Smooth muscle cell (in vitro differentiated cells): Measurements from ENCODE around the gene ADAMTS8. TPM values are rescaled to one million over a fixed set of nuclear protein-coding genes. Genes with fewer than 3 reads are reported as not detected.

Experiments used
- DNase-seq: peaks from one replicate; lab custom pipeline; 2025; ENCODE audit not compliant: unreplicated experiment; lab: John Stamatoyannopoulos, UW
- H2AFZ ChIP-seq: fragments of 200-600 bp; sonication (generic); 2 replicates; pipeline ENCODE4 v1.6.0; 2016; ENCODE audit warnings: antibody characterized with exemption, low read depth, mild to moderate bottlenecking
- H3F3A ChIP-seq: fragments of 200-600 bp; sonication (generic); 2 replicates; pipeline ENCODE4 v1.6.0; 2017; ENCODE audit warnings: antibody characterized with exemption, low read depth
- H3K27ac ChIP-seq: fragments of 200-600 bp; sonication (generic); 2 replicates; pipeline ENCODE4 v1.5.1; 2016; ENCODE audit warnings: low read depth, mild to moderate bottlenecking
- H3K27me3 ChIP-seq: fragments of 200-600 bp; sonication (generic); 2 replicates; pipeline ENCODE4 v1.6.1; 2016; ENCODE audit warnings: low read depth, mild to moderate bottlenecking
- H3K36me3 ChIP-seq: fragments of 200-600 bp; sonication (generic); 2 replicates; pipeline ENCODE4 v1.5.1; 2016; ENCODE audit warnings: low read depth
- H3K4me1 ChIP-seq: fragments of 200-600 bp; sonication (generic); 2 replicates; pipeline ENCODE4 v1.5.1; 2016; ENCODE audit warnings: low read depth
- H3K4me2 ChIP-seq: fragments of 200-600 bp; sonication (generic); 2 replicates; pipeline ENCODE4 v1.6.0; 2016; ENCODE audit warnings: mild to moderate bottlenecking
- H3K4me3 ChIP-seq: fragments of 200-600 bp; sonication (generic); 2 replicates; pipeline ENCODE4 v1.5.1; 2016; ENCODE audit warnings: mild to moderate bottlenecking
- H3K79me2 ChIP-seq: fragments of 200-600 bp; sonication (generic); 2 replicates; pipeline ENCODE4 v1.6.0; 2016; ENCODE audit warnings: low read depth, mild to moderate bottlenecking
- H3K9ac ChIP-seq: fragments of 200-600 bp; sonication (generic); 2 replicates; pipeline ENCODE4 v1.6.0; 2016; ENCODE audit warnings: low read depth
- H3K9me3 ChIP-seq: fragments of 200-600 bp; sonication (generic); replicated peaks from 2 replicates; pipeline ENCODE4 v1.5.1; 2016; ENCODE audit warnings: low read depth
- H4K20me1 ChIP-seq: fragments of 200-600 bp; sonication (generic); 2 replicates; pipeline ENCODE4 v1.6.0; 2016; ENCODE audit warnings: low read depth
- CTCF ChIP-seq: fragments of 200-600 bp; sonication (generic); IDR thresholded peaks from 2 replicates; pipeline ENCODE4 v1.5.1; 2017; ENCODE audit warnings: borderline replicate concordance, mild to moderate bottlenecking, antibody characterized with exemption; ENCODE audit not compliant: insufficient read depth, poor library complexity, severe bottlenecking
- WGBS: methylation state at CpG from one replicate; pipeline ENCODE4 v1.1.7; 2016; ENCODE audit warnings: low lambda C conversion rate; 5-methylcytosine and 5-hydroxymethylcytosine counted together
- polyA plus RNA-seq: library from polyadenylated mRNA; unstranded; fragments of >200 nt; fragmentation: Nextera tagmentation; extraction: Ambion mirVana; gene quantifications from 2 replicates; pipeline ENCODE4 v1.2.1, GENCODE V29; 2016
- total RNA-seq: library from RNA; depleted of rRNA; stranded (reverse); fragments of >200 nt; gene quantifications from 2 replicates; pipeline ENCODE4 v1.2.3, GENCODE V29; 2014

Gene ADAMTS8
- total and polyA plus RNA-seq, 2 experiments from 2014 or later = not detected

GRCh38 chr11:130473795-130474377, 45.5 kb upstream of the ADAMTS8 start:
- H3K79me2 ChIP-seq = no peaks in the 10 kb centered on the region
- H3K4me2 ChIP-seq = no peak overlapping the region
- H3K4me1 ChIP-seq = peaks cover 13% of the 10 kb centered on the region
- no peak overlapping the region for H2AFZ ChIP-seq
- TF ChIP-seq CTCF = no peak
- no peaks in the 10 kb centered on the region for H4K20me1 ChIP-seq
- H3K27ac ChIP-seq = no peak overlapping the region
- 97% methylated on average over 21 of the region's 21 CpGs for WGBS
- no peaks in the 10 kb centered on the region for H3K27me3 ChIP-seq
- H3K9me3 ChIP-seq = no peaks in the 10 kb centered on the region
- no peaks in the 10 kb centered on the region for H3K36me3 ChIP-seq
- no peak overlapping the region for H3K9ac ChIP-seq
- H3F3A ChIP-seq = peaks cover 11% of the 10 kb centered on the region
- H3K4me3 ChIP-seq = no peak overlapping the region
- DNase-seq = no peak

GRCh38 chr11:130473056-130473794, 44.8 kb upstream of the ADAMTS8 start:
- Histone ChIP-seq H3K4me1 (peaks cover 7% of the 10 kb centered on the region), H3K79me2 (no peaks in the 10 kb centered on the region), H3K9me3 (no peaks in the 10 kb centered on the region), H3K27me3 (no peaks in the 10 kb centered on the region), H3K27ac (no peak overlapping the region), H2AFZ (no peak overlapping the region), H3K9ac (no peak overlapping the region), H3K4me3 (no peak overlapping the region), H3F3A (peaks cover 10% of the 10 kb centered on the region), H4K20me1 (no peaks in the 10 kb centered on the region), H3K4me2 (no peak overlapping the region), H3K36me3 (no peaks in the 10 kb centered on the region)
- DNase-seq = no peak
- no peak for TF ChIP-seq CTCF
- WGBS = 98% methylated on average over 47 of the region's 52 CpGs

- no peak overlapping the region for H3K27ac ChIP-seq
- H4K20me1 ChIP-seq = no peaks in the 10 kb centered on the region
- H3K4me1 ChIP-seq = no peaks in the 10 kb centered on the region
- no peaks in the 10 kb centered on the region for H3K9me3 ChIP-seq
- peaks cover 3% of the 10 kb centered on the region for H3F3A ChIP-seq
- no peak overlapping the region for H3K4me3 ChIP-seq
- no peak overlapping the region for H2AFZ ChIP-seq
- H3K36me3 ChIP-seq = no peaks in the 10 kb centered on the region
- WGBS = 96% methylated on average over 5 of the region's 7 CpGs
- DNase-seq = no peak
- no peak overlapping the region for H3K4me2 ChIP-seq
- no peaks in the 10 kb centered on the region for H3K27me3 ChIP-seq
- no peak overlapping the region for H3K9ac ChIP-seq
- TF ChIP-seq CTCF = no peak
- H3K79me2 ChIP-seq = no peaks in the 10 kb centered on the region
Measured at GRCh38 chr11:130472434-130472961, 44.1 kb upstream of the ADAMTS8 start.
